H1 (cell line): ENCODE results near the gene PCDHGB7. TPM values are rescaled to one million over a fixed set of nuclear protein-coding genes. Genes with fewer than 3 reads are reported as not detected.

Experiments used
- CTCF ChIA-PET: fragments of 300-600 bp; sonication (Branson Sonifier 250); formaldehyde crosslinking; loops from one replicate; lab custom pipeline; 2021; ENCODE audit not compliant: partially characterized antibody; lab: Charles Lee
- POLR2A ChIA-PET: fragments of 300-600 bp; sonication (Branson Sonifier 250); formaldehyde crosslinking; loops from one replicate; lab custom pipeline; 2021; ENCODE audit warnings: inconsistent platforms; ENCODE audit not compliant: partially characterized antibody; lab: Charles Lee
- DNase-seq, 2 experiments: peaks; one replicate each; pipeline versions ENCODE4 v3.0.0 to v3.0.0-alpha.2; 2010 to 2022; ENCODE audit warnings: low spot score in 2 of 2, low read depth in 1 of 2, mixed read lengths in 1 of 2
- FAIRE-seq: peaks from 2 replicates; lab custom pipeline; 2011; peaks lifted over from hg19 to GRCh38; lab: Jason Lieb, UNC
- H2AFZ ChIP-seq: 2 replicates; pipeline ENCODE4 v1.8.1; 2012; ENCODE audit warnings: low read length, inconsistent platforms
- H2AK5ac ChIP-seq: 2 replicates; pipeline ENCODE4 v1.6.1; 2013; ENCODE audit warnings: low read depth, low read length
- H2BK120ac ChIP-seq: replicated peaks from 2 replicates; pipeline ENCODE3; 2013; ENCODE audit warnings: low read depth, low read length, inconsistent platforms
- H2BK12ac ChIP-seq: 2 replicates; pipeline ENCODE4 v1.6.1; 2013; ENCODE audit warnings: low read depth, low read length
- H2BK15ac ChIP-seq: 2 replicates; pipeline ENCODE4 v1.6.1; 2013; ENCODE audit warnings: low read length
- H2BK20ac ChIP-seq: 2 replicates; pipeline ENCODE4 v1.6.1; 2013; ENCODE audit warnings: low read length
- H2BK5ac ChIP-seq: 2 replicates; pipeline ENCODE4 v1.6.1; 2013; ENCODE audit warnings: low read depth, low read length
- H3K14ac ChIP-seq: 2 replicates; pipeline ENCODE4 v1.6.1; 2013; ENCODE audit warnings: inconsistent platforms; ENCODE audit not compliant: insufficient read length
- H3K18ac ChIP-seq: 2 replicates; pipeline ENCODE4 v1.6.1; 2013; ENCODE audit warnings: low read length; ENCODE audit errors: extremely low read depth
- H3K23ac ChIP-seq: 2 replicates; pipeline ENCODE4 v1.6.1; 2013; ENCODE audit warnings: inconsistent platforms; ENCODE audit not compliant: insufficient read length
- H3K23me2 ChIP-seq: 2 replicates; pipeline ENCODE4 v1.6.1; 2013; ENCODE audit warnings: low read depth, low read length
- H3K27ac ChIP-seq: 2 replicates; pipeline ENCODE4 v1.6.1; 2011; ENCODE audit warnings: low read depth, low read length, inconsistent platforms
- H3K27me3 ChIP-seq, 4 experiments: replicated peaks in 1 of 4; 1 replicate in 1 of 4; 2 replicates in 3 of 4; pipeline versions ENCODE4 v1.6.1 to v1.8.1; 2011 to 2013; ENCODE audit warnings: low read length in 3 of 4, mild to moderate bottlenecking in 3 of 4, inconsistent platforms in 2 of 4, mixed read lengths in 2 of 4, moderate library complexity in 1 of 4; ENCODE audit not compliant: control insufficient read depth in 3 of 4, insufficient read depth in 3 of 4; ENCODE audit errors: extremely low read depth in 1 of 4
- H3K36me3 ChIP-seq, 4 experiments: 2 replicates each; pipeline versions ENCODE4 v1.6.1 to v1.8.1; 2011 to 2013; ENCODE audit warnings: mild to moderate bottlenecking in 4 of 4, low read length in 3 of 4, moderate library complexity in 2 of 4, control low read depth in 1 of 4, inconsistent platforms in 1 of 4; ENCODE audit not compliant: insufficient read depth in 4 of 4, control insufficient read depth in 2 of 4
- H3K4ac ChIP-seq: replicated peaks from 2 replicates; pipeline ENCODE3; 2013; ENCODE audit warnings: low read length, low read depth, mixed read lengths, inconsistent platforms; ENCODE audit not compliant: insufficient read length
- H3K4me1 ChIP-seq, 4 experiments: replicated peaks in 1 of 4; 1 replicate in 1 of 4; 2 replicates in 3 of 4; pipeline versions ENCODE4 v1.6.1 to v1.8.1; 2011 to 2013; ENCODE audit warnings: low read length in 3 of 4, inconsistent platforms in 2 of 4, mixed read lengths in 1 of 4; ENCODE audit not compliant: insufficient read depth in 4 of 4, control insufficient read depth in 3 of 4
- H3K4me2 ChIP-seq, 2 experiments: 2 replicates each; pipeline versions ENCODE4 v1.6.1 to v1.8.1; 2011 to 2013; ENCODE audit warnings: low read depth in 2 of 2, low read length in 2 of 2, control low read depth in 1 of 2, inconsistent platforms in 1 of 2, mild to moderate bottlenecking in 1 of 2; ENCODE audit not compliant: insufficient read depth in 1 of 2
- H3K4me3 ChIP-seq, 4 experiments: fragments of 200-600, 300-600 bp in 1 of 4; sonication (generic), shearing (Covaris generic), sonication (Bioruptor Twin) in 1 of 4; 2 replicates each; pipeline versions ENCODE4 v1.5.1 to v1.8.1; 2011 to 2016; ENCODE audit warnings: low read length in 4 of 4, low read depth in 3 of 4, control low read depth in 2 of 4, inconsistent platforms in 2 of 4, mild to moderate bottlenecking in 2 of 4, mixed read lengths in 1 of 4, moderate library complexity in 1 of 4; ENCODE audit not compliant: insufficient read depth in 2 of 4; ENCODE audit errors: extremely low read depth in 1 of 4
- H3K56ac ChIP-seq: replicated peaks from 2 replicates; pipeline ENCODE3; 2013; ENCODE audit warnings: low read depth, mild to moderate bottlenecking, mixed read lengths, low read length, inconsistent platforms; ENCODE audit not compliant: insufficient read length
- H3K79me1 ChIP-seq: 2 replicates; pipeline ENCODE4 v1.6.1; 2013; ENCODE audit warnings: low read depth, low read length, control low read depth
- H3K79me2 ChIP-seq, 2 experiments: 2 replicates each; pipeline versions ENCODE4 v1.6.1 to v1.8.1; 2012 to 2013; ENCODE audit warnings: low read length in 2 of 2, mild to moderate bottlenecking in 2 of 2, inconsistent platforms in 1 of 2; ENCODE audit not compliant: insufficient read depth in 2 of 2, control insufficient read depth in 1 of 2
- H3K9ac ChIP-seq, 4 experiments: replicated peaks in 1 of 4; 1 replicate in 1 of 4; 2 replicates in 3 of 4; pipeline versions ENCODE4 v1.6.1 to v1.8.1; 2011 to 2013; ENCODE audit warnings: low read depth in 3 of 4, low read length in 3 of 4, control low read depth in 2 of 4, mild to moderate bottlenecking in 2 of 4, moderate library complexity in 2 of 4, inconsistent platforms in 1 of 4; ENCODE audit errors: extremely low read depth in 1 of 4
- H3K9me3 ChIP-seq, 2 experiments: 2 replicates each; pipeline versions ENCODE4 v1.6.1 to v1.8.1; 2012 to 2013; ENCODE audit warnings: mild to moderate bottlenecking in 2 of 2, moderate library complexity in 2 of 2, control low read depth in 1 of 2, inconsistent platforms in 1 of 2, low read depth in 1 of 2, low read length in 1 of 2, mixed read lengths in 1 of 2; ENCODE audit not compliant: insufficient read depth in 2 of 2
- H4K20me1 ChIP-seq, 2 experiments: replicated peaks in 1 of 2; 2 replicates each; pipeline versions ENCODE3 to v1.8.1; 2011 to 2013; ENCODE audit warnings: inconsistent platforms in 2 of 2, low read length in 2 of 2, mild to moderate bottlenecking in 1 of 2; ENCODE audit not compliant: insufficient read depth in 2 of 2, control insufficient read depth in 1 of 2
- H4K5ac ChIP-seq: 2 replicates; pipeline ENCODE4 v1.6.1; 2013; ENCODE audit warnings: low read length, low read depth, mixed read lengths, inconsistent platforms; ENCODE audit not compliant: insufficient read length
- H4K8ac ChIP-seq: 2 replicates; pipeline ENCODE4 v1.8.0; 2013; ENCODE audit warnings: mild to moderate bottlenecking, moderate library complexity, low read length, inconsistent platforms; ENCODE audit not compliant: insufficient read depth; ENCODE audit errors: extremely low read depth
- H4K91ac ChIP-seq: replicated peaks from 2 replicates; pipeline ENCODE3; 2013; ENCODE audit warnings: low read length, mixed read lengths, inconsistent platforms; ENCODE audit not compliant: insufficient read length
- BCL11A ChIP-seq, 2 experiments: IDR thresholded peaks; one replicate each; pipeline ENCODE4 v1.6.1; 2011; ENCODE audit warnings: low read depth in 2 of 2, low read length in 2 of 2, mild to moderate bottlenecking in 2 of 2
- BRCA1 ChIP-seq: IDR thresholded peaks from 2 replicates; pipeline ENCODE4 v1.6.1; 2012; ENCODE audit warnings: low read depth, low read length, improper control_type of control experiment
- CBX5 ChIP-seq: fragments of 300-800, 300-1000 bp; sonication (generic); IDR thresholded peaks from 2 replicates; pipeline ENCODE4 v1.7.1; 2016; ENCODE audit warnings: antibody characterized with exemption, low read length, low read depth
- CBX8 ChIP-seq: fragments of 300-800, 300-1000 bp; sonication (generic); IDR thresholded peaks from 2 replicates; pipeline ENCODE4 v1.7.1; 2016; ENCODE audit warnings: low read depth, low read length, borderline replicate concordance
- CHD2 ChIP-seq: IDR thresholded peaks from 2 replicates; pipeline ENCODE4 v1.6.1; 2012; ENCODE audit warnings: low read length, improper control_type of control experiment
- EGR1 ChIP-seq: IDR thresholded peaks from 2 replicates; pipeline ENCODE4 v1.6.1; 2011; ENCODE audit warnings: low read depth, low read length, borderline replicate concordance
- EZH2 ChIP-seq: fragments of 200-600 bp; sonication (generic); IDR thresholded peaks from 2 replicates; pipeline ENCODE4 v1.7.1; 2012; ENCODE audit warnings: low read depth, mild to moderate bottlenecking, moderate library complexity, low read length, inconsistent platforms; ENCODE audit not compliant: severe bottlenecking
- KDM5A ChIP-seq: fragments of 200-600 bp; IDR thresholded peaks from 2 replicates; pipeline ENCODE4 v1.7.1; 2012; ENCODE audit warnings: mild to moderate bottlenecking, low read length, inconsistent platforms, mixed read lengths
- POLR2AphosphoS5 ChIP-seq: IDR thresholded peaks from 2 replicates; pipeline ENCODE4 v1.6.1; 2011; ENCODE audit warnings: low read depth, low read length
- SIN3A ChIP-seq, 2 experiments: IDR thresholded peaks in 1 of 2; conservative IDR thresholded peaks in 1 of 2; 2 replicates each; pipeline ENCODE4 v1.6.1; 2011 to 2012; ENCODE audit warnings: low read length in 2 of 2, improper control_type of control experiment in 1 of 2, low read depth in 1 of 2, mild to moderate bottlenecking in 1 of 2
- SIRT6 ChIP-seq: IDR thresholded peaks from one replicate; pipeline ENCODE4 v1.7.1; 2012; ENCODE audit warnings: low read length, inconsistent platforms
- SIX5 ChIP-seq: IDR thresholded peaks from 2 replicates; pipeline ENCODE4 v1.6.1; 2011; ENCODE audit warnings: mild to moderate bottlenecking, low read depth, low read length
- SP1 ChIP-seq: IDR thresholded peaks from 2 replicates; pipeline ENCODE4 v1.6.1; 2011; ENCODE audit warnings: low read depth, low read length
- TAF7 ChIP-seq: optimal IDR thresholded peaks from 2 replicates; pipeline ENCODE3; 2011; ENCODE audit warnings: low read depth, mild to moderate bottlenecking, inconsistent platforms, low read length, moderate library complexity, borderline replicate concordance
- WGBS, 2 experiments: shearing (Covaris generic) in 1 of 2; methylation state at CpG; one replicate each; pipeline versions ENCODE4 v1.1.6 to v1.1.7; 2013 to 2015; ENCODE audit warnings: low lambda C conversion rate in 2 of 2, mixed read lengths in 2 of 2, inconsistent platforms in 1 of 2, low coverage in 1 of 2, missing lambda C conversion rate in 1 of 2; ENCODE audit not compliant: insufficient replicate concordance in 2 of 2, insufficient coverage in 1 of 2, insufficient read length in 1 of 2; ENCODE audit errors: extremely low coverage in 1 of 2, missing lambda C conversion rate in 1 of 2; 5-methylcytosine and 5-hydroxymethylcytosine counted together
- polyA plus RNA-seq, 7 experiments: library from polyadenylated mRNA; depleted of rRNA in 3 of 7; stranded (reverse) in 5 of 7; unstranded in 2 of 7; fragments of >200 nt in 5 of 7; fragments of 200-250 nt in 2 of 7; gene quantifications; 1 replicate in 5 of 7; 2 replicates in 1 of 7; 4 replicates in 1 of 7; pipeline versions ENCODE4 v1.2.1 to v1.2.3, GENCODE V29; 2011 to 2013; ENCODE audit warnings: missing spikeins in 2 of 7, mixed read lengths in 2 of 7
- total RNA-seq: library from RNA; stranded (reverse); fragmentation: NEBNext Ultra II Directional; extraction: Animal tissue kit (Norgen Biotek cat#: 25700); gene quantifications from 2 replicates; pipeline ENCODE4 v1.2.1, GENCODE V29; 2021

Gene PCDHGB7
- total and polyA plus RNA-seq, 2 of the 8 experiments (the other 6 are each of a cell fraction or from before 2014, with no cell fraction given) = 4.1 to 9.5 TPM

- H3K9ac ChIP-seq = no peak overlapping the region
- H3K18ac ChIP-seq = no peak overlapping the region
- peaks cover 0 to 12% (median 6%) of the 10 kb centered on the region in 4 experiments; a peak in 4 of 7 replicates for H3K27me3 ChIP-seq
- no peak overlapping the region for H3K4me3 ChIP-seq
- no peak overlapping the region for H3K4ac ChIP-seq
- FAIRE-seq (no peak), DNase-seq (no peak)
- ChIA-PET CTCF (interaction anchor here (1.2 to 23.3 kb wide), 9 partner anchors 10 to 130 kb away, joined by 3 to 1236 read pairs (median 9); partner anchors contain the start of genes PCDHGA10, PCDHGB1, PCDHGB6 and PCDHGC4), POLR2A (no interaction called here)
- H3K79me2 ChIP-seq = no peaks in the 10 kb centered on the region; a peak in 1 of 4 replicates
- no peak overlapping the region for H3K27ac ChIP-seq
- no peak overlapping the region for H3K14ac ChIP-seq
- no peak overlapping the region for H4K8ac ChIP-seq
- H3K56ac ChIP-seq = no peak overlapping the region
- no peaks in the 10 kb centered on the region; a peak in 1 of 7 replicates for H3K4me1 ChIP-seq
- no peak overlapping the region for H2BK120ac ChIP-seq
- H2AK5ac ChIP-seq = no peak overlapping the region
- WGBS, 2 experiments = 95% methylated on average over 35 of the region's 42 CpGs; no CpG with 5 or more reads in 1 of the 2 experiments
- H4K5ac ChIP-seq = no peak overlapping the region
- H4K91ac ChIP-seq = no peak overlapping the region
- no peak overlapping the region for H2AFZ ChIP-seq
- no peak overlapping the region for H2BK5ac ChIP-seq
- no peak overlapping the region for H3K4me2 ChIP-seq
- H3K23me2 ChIP-seq = no peaks in the 10 kb centered on the region
- no peak overlapping the region for H2BK15ac ChIP-seq
- H3K23ac ChIP-seq = no peak overlapping the region
- no peak overlapping the region for H2BK20ac ChIP-seq
- no peak overlapping the region for H2BK12ac ChIP-seq
- peaks cover 49 to 51% of the 10 kb centered on the region in 2 experiments for H3K9me3 ChIP-seq
- TF ChIP-seq BCL11A (IDR thresholded peaks at IDR 0.05; ENCODE audit: low read depth in 2 of 2, low read length in 2 of 2) (no peak), CHD2 (no peak), EGR1 (no peak), EZH2 (no peak), CBX5 (no peak), POLR2AphosphoS5 (no peak), SIX5 (no peak), BRCA1 (no peak), SIRT6 (no peak), SP1 (no peak), SIN3A (conservative IDR thresholded peaks at IDR 0.05 in 1 of 2, IDR thresholded peaks at IDR 0.05 in 1 of 2; ENCODE audit: low read depth in 1 of 2, low read length in 2 of 2) (no peak), CBX8 (no peak), TAF7 (no peak), KDM5A (no peak)
- peaks cover 2% of the 10 kb centered on the region; the same call in 1 of the 2 replicates for H3K79me1 ChIP-seq
- H3K36me3 ChIP-seq = peaks cover 2 to 34% (median 3%) of the 10 kb centered on the region in 4 experiments; a peak in 3 of 8 replicates
- no peaks in the 10 kb centered on the region for H4K20me1 ChIP-seq
Observed at GRCh38 chr5:141422742-141423291, 5.3 kb downstream of the PCDHGB7 start.
